Measurements from ENCODE around the gene AKIRIN1.

- TF ChIP-seq CTCF (IDR thresholded peaks at IDR 0.05; ENCODE audit: low read depth, low read length, poor library complexity, severe bottlenecking) (no peak), EZH2phosphoT487 (IDR thresholded peaks at IDR 0.05; ENCODE audit: borderline replicate concordance, low read length) (no peak)
These were observed 1.5 kb downstream of the AKIRIN1 start for GRCh38 chr1:38992412-38993111.

Data from DOHH2 (cell line).